Measurements from ENCODE around the gene NUDT8. TPM values are rescaled to one million over a fixed set of nuclear protein-coding genes. Genes with fewer than 3 reads are reported as not detected.
A peak's percentile ranks its signal among the peaks of the same experiment; 100 is the strongest.
"Not testable (repeated sequence)": the region's sequence is repeated elsewhere in the genome, so short reads cannot be mapped to it uniquely, and the experiment has no call there.

NUDT8 gene
- total RNA-seq, 1 experiment from 2014 or later = 9.1 TPM

- DNase-seq (ENCODE audit: low read depth) = no peak
These were observed 889 bp downstream of the NUDT8 start for GRCh38 chr11:67628710-67629385.

GRCh38 chr11:67627812-67628624 lies 1.7 kb downstream of the NUDT8 start:
- no peak for DNase-seq (ENCODE audit: low read depth)

GRCh38 chr11:67627441-67627811 lies 2.3 kb downstream of the NUDT8 start:
- DNase-seq (ENCODE audit: low read depth) = no peak

- DNase-seq (ENCODE audit: low read depth) = no peak
These were observed 2.8 kb downstream of the NUDT8 start for GRCh38 chr11:67626970-67627369.

GRCh38 chr11:67626131-67626833 lies 3.5 kb downstream of the NUDT8 start:
- not testable (repeated sequence) for DNase-seq (ENCODE audit: low read depth)

GRCh38 chr11:67623795-67624194 lies 5.9 kb downstream of the NUDT8 start:
- DNase-seq (ENCODE audit: low read depth) = not testable (repeated sequence)

- DNase-seq (ENCODE audit: low read depth) = not testable (repeated sequence)
These were observed 6.8 kb downstream of the NUDT8 start for GRCh38 chr11:67622905-67623304.

- DNase-seq (ENCODE audit: low read depth) = not testable (repeated sequence)
These were observed 7.8 kb downstream of the NUDT8 start for GRCh38 chr11:67621928-67622327.

- DNase-seq (ENCODE audit: low read depth) = not testable (repeated sequence)
These were observed 9.1 kb downstream of the NUDT8 start for GRCh38 chr11:67620621-67621020.

- not testable (repeated sequence) for DNase-seq (ENCODE audit: low read depth)
These were observed 9.8 kb downstream of the NUDT8 start for GRCh38 chr11:67619683-67620618.

- DNase-seq (ENCODE audit: low read depth) = not testable (repeated sequence)
These were observed 10.7 kb downstream of the NUDT8 start for GRCh38 chr11:67618901-67619659.

GRCh38 chr11:67617243-67617953 lies 12.3 kb downstream of the NUDT8 start:
- no peak for DNase-seq (ENCODE audit: low read depth)

GRCh38 chr11:67616431-67617242 lies 13.1 kb downstream of the NUDT8 start:
- DNase-seq (ENCODE audit: low read depth) = no peak

- no peak for DNase-seq (ENCODE audit: low read depth)
These were observed 13.9 kb downstream of the NUDT8 start for GRCh38 chr11:67615728-67616430.

- peak; percentile 56 for DNase-seq (ENCODE audit: low read depth)
These were observed 14.7 kb downstream of the NUDT8 start for GRCh38 chr11:67614730-67615714.

GRCh38 chr11:67613960-67614715 lies 15.6 kb downstream of the NUDT8 start:
- peak; percentile 79 for DNase-seq (ENCODE audit: low read depth)
